Calu3 (cell line): Measurements from ENCODE around the gene ATP5F1E. TPM values are rescaled to one million over a fixed set of nuclear protein-coding genes. Genes with fewer than 3 reads are reported as not detected.

Experiments
- BruUV-seq: library from RNA; stranded (reverse); fragments of 400-500 nt; replicated peaks from 2 replicates; lab custom pipeline; 2021; lab: Mats Ljungman, UMichigan
- CTCF ChIA-PET: fragments of 300-600 bp; sonication (Branson Sonifier 250); formaldehyde crosslinking; loops from one replicate; lab custom pipeline; 2022; ENCODE audit warnings: antibody characterized with exemption; lab: Charles Lee
- DNase-seq: peaks from one replicate; pipeline ENCODE4 v3.0.0; 2022
- H3K27ac Mint-ChIP-seq: one replicate; pipeline ENCODE4 v1.8.0; 2022; ENCODE audit warnings: mixed read lengths; ENCODE audit not compliant: unreplicated experiment
- H3K27me3 Mint-ChIP-seq: one replicate; pipeline ENCODE4 v1.8.0; 2022; ENCODE audit warnings: mixed read lengths; ENCODE audit not compliant: unreplicated experiment
- H3K36me3 Mint-ChIP-seq: one replicate; pipeline ENCODE4 v1.8.0; 2022; ENCODE audit warnings: mild to moderate bottlenecking, moderate library complexity, mixed read lengths; ENCODE audit not compliant: insufficient read depth, unreplicated experiment
- H3K4me1 Mint-ChIP-seq: one replicate; pipeline ENCODE4 v1.8.0; 2022; ENCODE audit warnings: mild to moderate bottlenecking, low read depth, mixed read lengths; ENCODE audit not compliant: unreplicated experiment
- H3K4me3 Mint-ChIP-seq: one replicate; pipeline ENCODE4 v1.8.0; 2022; ENCODE audit warnings: mild to moderate bottlenecking, low read depth, moderate library complexity, mixed read lengths; ENCODE audit not compliant: unreplicated experiment
- H3K9me3 Mint-ChIP-seq: one replicate; pipeline ENCODE4 v1.8.0; 2022; ENCODE audit warnings: low read depth, mixed read lengths; ENCODE audit not compliant: unreplicated experiment
- intact Hi-C: fragments of 100-400 bp; cut with micrococcal nuclease; formaldehyde crosslinking; loops from one replicate; pipeline ENCODE4 v1.10.0; 2022; ENCODE audit not compliant: unreplicated experiment
- total RNA-seq: library from RNA; stranded (reverse); gene quantifications from 2 replicates; pipeline ENCODE4 v1.2.3, GENCODE V29; 2022
- TF ChIP-seq, protein P1 (sequence below): fragments of 200-600 bp; IDR thresholded peaks from one replicate; pipeline ENCODE4 v1.8.0; 2022; ENCODE audit warnings: antibody characterized with exemption; ENCODE audit not compliant: unreplicated experiment

Gene ATP5F1E
- total RNA-seq, 1 experiment from 2014 or later, result 116 TPM

DNA sequence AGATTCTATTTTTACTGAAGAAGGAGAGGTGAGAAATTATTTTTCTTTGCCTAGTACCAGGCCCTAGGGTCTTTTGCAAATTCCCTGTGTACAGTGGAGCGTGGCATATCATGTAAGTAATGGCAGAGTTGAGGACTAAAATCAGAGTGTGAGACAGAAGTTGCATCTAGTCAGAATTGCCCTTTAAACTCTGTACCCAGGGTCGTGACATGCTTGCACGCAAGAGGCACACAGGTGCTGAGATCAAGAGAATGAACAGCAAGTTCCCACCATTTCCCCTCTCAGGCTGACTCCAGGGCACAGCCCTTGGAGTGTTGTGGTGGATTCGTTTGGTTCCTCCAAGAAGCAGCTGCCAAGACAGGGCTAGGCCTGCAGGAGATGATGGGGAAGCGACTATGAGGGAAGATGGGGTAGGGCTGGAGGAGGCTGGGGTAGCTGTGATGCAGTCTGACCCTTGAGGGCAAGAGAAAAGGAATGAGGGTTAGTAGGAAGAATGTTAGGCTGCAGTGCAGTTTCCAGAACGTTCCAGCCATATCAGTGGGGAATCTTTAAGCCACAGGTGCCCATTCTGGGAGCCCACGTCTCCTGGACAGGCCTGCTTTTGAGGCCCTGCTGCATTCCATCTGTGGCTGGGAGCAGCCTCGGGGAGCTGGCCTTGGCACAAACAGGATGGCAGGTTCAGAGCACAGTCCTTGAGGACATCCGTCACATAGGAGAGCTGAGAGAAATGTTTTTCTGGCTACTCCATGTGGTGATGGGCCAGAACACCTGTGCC, 44.2 kb downstream of the ATP5F1E start:
- TF ChIP-seq, protein P1, sequence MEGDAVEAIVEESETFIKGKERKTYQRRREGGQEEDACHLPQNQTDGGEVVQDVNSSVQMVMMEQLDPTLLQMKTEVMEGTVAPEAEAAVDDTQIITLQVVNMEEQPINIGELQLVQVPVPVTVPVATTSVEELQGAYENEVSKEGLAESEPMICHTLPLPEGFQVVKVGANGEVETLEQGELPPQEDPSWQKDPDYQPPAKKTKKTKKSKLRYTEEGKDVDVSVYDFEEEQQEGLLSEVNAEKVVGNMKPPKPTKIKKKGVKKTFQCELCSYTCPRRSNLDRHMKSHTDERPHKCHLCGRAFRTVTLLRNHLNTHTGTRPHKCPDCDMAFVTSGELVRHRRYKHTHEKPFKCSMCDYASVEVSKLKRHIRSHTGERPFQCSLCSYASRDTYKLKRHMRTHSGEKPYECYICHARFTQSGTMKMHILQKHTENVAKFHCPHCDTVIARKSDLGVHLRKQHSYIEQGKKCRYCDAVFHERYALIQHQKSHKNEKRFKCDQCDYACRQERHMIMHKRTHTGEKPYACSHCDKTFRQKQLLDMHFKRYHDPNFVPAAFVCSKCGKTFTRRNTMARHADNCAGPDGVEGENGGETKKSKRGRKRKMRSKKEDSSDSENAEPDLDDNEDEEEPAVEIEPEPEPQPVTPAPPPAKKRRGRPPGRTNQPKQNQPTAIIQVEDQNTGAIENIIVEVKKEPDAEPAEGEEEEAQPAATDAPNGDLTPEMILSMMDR, result no peak
- intact Hi-C loops, result loop anchor here (5.0 kb wide), 1 partner anchor 81 kb away; no protein-coding TSS in a partner anchor
- Mint-ChIP-seq H3K9me3 (no peaks in the 10 kb centered on the region), H3K36me3 (peaks cover 70% of the 10 kb centered on the region), H3K4me3 (no peak overlapping the region), H3K4me1 (peaks cover 15% of the 10 kb centered on the region), H3K27ac (no peak overlapping the region), H3K27me3 (no peaks in the 10 kb centered on the region)
- no peak for DNase-seq
- CTCF ChIA-PET, result no interaction called here
- no TSS peak for BruUV-seq

GRCh38 chr20:58986968-58987517, 45.1 kb downstream of the ATP5F1E start:
- Mint-ChIP-seq H3K4me3 (no peak overlapping the region), H3K27ac (no peak overlapping the region), H3K9me3 (no peaks in the 10 kb centered on the region), H3K4me1 (peaks cover 25% of the 10 kb centered on the region), H3K36me3 (peaks cover 72% of the 10 kb centered on the region), H3K27me3 (no peaks in the 10 kb centered on the region)
- TF ChIP-seq, protein P1, result no peak
- DNase-seq, result no peak
- CTCF ChIA-PET, result interaction anchor here (0.7 to 0.9 kb wide), 2 partner anchors 9 to 45 kb away, joined by 3 read pairs; partner anchors contain the start of gene ATP5F1E
- no TSS peak for BruUV-seq
- intact Hi-C loops, result loop anchor here (5.0 kb wide), 1 partner anchor 80 kb away; no protein-coding TSS in a partner anchor

- TF ChIP-seq, protein P1, result no peak
- H3K36me3 Mint-ChIP-seq, result peaks cover 72% of the 10 kb centered on the region
- H3K27me3 Mint-ChIP-seq, result no peaks in the 10 kb centered on the region
- no peak overlapping the region for H3K4me3 Mint-ChIP-seq
- no peak for DNase-seq
- CTCF ChIA-PET, result interaction anchor here (0.7 to 0.9 kb wide), 2 partner anchors 9 to 46 kb away, joined by 3 read pairs; partner anchors contain the start of gene ATP5F1E
- intact Hi-C loops, result loop anchor here (5.0 kb wide), 1 partner anchor 79 kb away; no protein-coding TSS in a partner anchor
- no peaks in the 10 kb centered on the region for H3K9me3 Mint-ChIP-seq
- BruUV-seq, result no TSS peak
- peaks cover 27% of the 10 kb centered on the region for H3K4me1 Mint-ChIP-seq
- no peak overlapping the region for H3K27ac Mint-ChIP-seq
Measured at GRCh38 chr20:58986286-58986967, 45.7 kb downstream of the ATP5F1E start.

- Mint-ChIP-seq H3K9me3 (no peaks in the 10 kb centered on the region), H3K27me3 (no peaks in the 10 kb centered on the region), H3K36me3 (peaks cover 70% of the 10 kb centered on the region), H3K4me1 (peaks cover 27% of the 10 kb centered on the region), H3K27ac (no peak overlapping the region), H3K4me3 (no peak overlapping the region)
- TF ChIP-seq, protein P1, result no peak
- no TSS peak for BruUV-seq
- CTCF ChIA-PET, result no interaction called here
- no peak for DNase-seq
- intact Hi-C loops, result loop anchor here (5.0 kb wide), 1 partner anchor 78 kb away; no protein-coding TSS in a partner anchor
Measured at GRCh38 chr20:58985656-58986055, 46.5 kb downstream of the ATP5F1E start.
